Occipital lobe (tissue), 2 donors: Measurements from ENCODE around the gene ARFRP1. TPM values are rescaled to one million over a fixed set of nuclear protein-coding genes. Genes with fewer than 3 reads are reported as not detected.
"Not testable (repeated sequence)": the region's sequence is repeated elsewhere in the genome, so short reads cannot be mapped to it uniquely, and the experiment has no call there.

ENCODE experiments used
- DNase-seq: peaks from one replicate; lab custom pipeline; 2025; lab: John Stamatoyannopoulos, UW
- total RNA-seq: library from RNA; depleted of rRNA; stranded (reverse); fragments of >200 nt; gene quantifications from one replicate; pipeline ENCODE4 v1.2.3, GENCODE V29; 2014

ARFRP1 gene
- total RNA-seq, 1 donor from 2014 or later: 15.6 TPM

- no peak for DNase-seq
Measured at GRCh38 chr20:63678667-63679465, 28.9 kb downstream of the ARFRP1 start.

GRCh38 chr20:63678071-63678470, 29.7 kb downstream of the ARFRP1 start:
- DNase-seq: no peak

- no peak for DNase-seq
Measured at GRCh38 chr20:63675681-63676368, 32.0 kb downstream of the ARFRP1 start.

- DNase-seq: no peak
Measured at GRCh38 chr20:63673951-63674350, 33.8 kb downstream of the ARFRP1 start.

- no peak for DNase-seq
Measured at GRCh38 chr20:63672666-63673065, 35.1 kb downstream of the ARFRP1 start.

GRCh38 chr20:63671695-63672094, 36.1 kb downstream of the ARFRP1 start:
- DNase-seq: not testable (repeated sequence)

- no peak for DNase-seq
Measured at GRCh38 chr20:63668351-63668750, 39.4 kb downstream of the ARFRP1 start.

GRCh38 chr20:63667858-63668257, 39.9 kb downstream of the ARFRP1 start:
- DNase-seq: no peak

- DNase-seq: no peak
Measured at GRCh38 chr20:63665708-63666107, 42.1 kb downstream of the ARFRP1 start.

GRCh38 chr20:63664861-63665594, 42.7 kb downstream of the ARFRP1 start:
- peak; percentile 61 for DNase-seq

GRCh38 chr20:63664143-63664851, 43.5 kb downstream of the ARFRP1 start:
- no peak for DNase-seq

- no peak for DNase-seq
Measured at GRCh38 chr20:63663332-63664066, 44.3 kb downstream of the ARFRP1 start.

- DNase-seq: no peak
Measured at GRCh38 chr20:63662813-63663189, 45.0 kb downstream of the ARFRP1 start.

GRCh38 chr20:63661959-63662812, 45.6 kb downstream of the ARFRP1 start:
- no peak for DNase-seq

- no peak for DNase-seq
Measured at GRCh38 chr20:63661108-63661507, 46.7 kb downstream of the ARFRP1 start.

- DNase-seq: no peak
Measured at GRCh38 chr20:63660622-63661021, 47.2 kb downstream of the ARFRP1 start.

GRCh38 chr20:63660174-63660573, 47.6 kb downstream of the ARFRP1 start:
- not testable (repeated sequence) for DNase-seq

GRCh38 chr20:63659370-63659769, 48.4 kb downstream of the ARFRP1 start:
- no peak for DNase-seq

- DNase-seq: no peak
Measured at GRCh38 chr20:63658749-63659187, 49.0 kb downstream of the ARFRP1 start.
